GM19035 (cell line): ENCODE data around the gene SHB.
"Not testable (repeated sequence)": the region's sequence is repeated elsewhere in the genome, so short reads cannot be mapped to it uniquely, and the experiment has no call there.

Experiments
- ATAC-seq: cut with Tn5 transposase; IDR thresholded peaks from one replicate; pipeline ENCODE4 v1.9.1; 2021; ENCODE audit not compliant: unreplicated experiment

SHB gene

GRCh38 chr9:37972351-37972848, 96.6 kb downstream of the SHB start:
- no peak for ATAC-seq

GRCh38 chr9:37971691-37972090, 97.3 kb downstream of the SHB start:
- ATAC-seq = no peak

- ATAC-seq = no peak
Observed at GRCh38 chr9:37971108-37971459, 97.9 kb downstream of the SHB start.

GRCh38 chr9:37970301-37971107, 98.5 kb downstream of the SHB start:
- ATAC-seq = no peak

GRCh38 chr9:37969558-37970300, 99.3 kb downstream of the SHB start:
- no peak for ATAC-seq

GRCh38 chr9:37969130-37969529, 99.9 kb downstream of the SHB start:
- no peak for ATAC-seq

GRCh38 chr9:37968228-37968701, 100.8 kb downstream of the SHB start:
- ATAC-seq = no peak

- ATAC-seq = no peak
Observed at GRCh38 chr9:37967761-37968080, 101.3 kb downstream of the SHB start.

- ATAC-seq = no peak
Observed at GRCh38 chr9:37967014-37967760, 101.8 kb downstream of the SHB start.

GRCh38 chr9:37966412-37967013, 102.5 kb downstream of the SHB start:
- no peak for ATAC-seq

- ATAC-seq = not testable (repeated sequence)
Observed at GRCh38 chr9:37965676-37966345, 103.2 kb downstream of the SHB start.

- ATAC-seq = no peak
Observed at GRCh38 chr9:37965116-37965515, 103.9 kb downstream of the SHB start.

- no peak for ATAC-seq
Observed at GRCh38 chr9:37964740-37965081, 104.3 kb downstream of the SHB start.

GRCh38 chr9:37963936-37964739, 104.9 kb downstream of the SHB start:
- no peak for ATAC-seq

GRCh38 chr9:37961351-37961750, 107.7 kb downstream of the SHB start:
- ATAC-seq = no peak

- ATAC-seq = no peak
Observed at GRCh38 chr9:37960631-37961030, 108.4 kb downstream of the SHB start.

GRCh38 chr9:37959976-37960375, 109.1 kb downstream of the SHB start:
- ATAC-seq = no peak

- ATAC-seq = no peak
Observed at GRCh38 chr9:37958154-37958553, 110.9 kb downstream of the SHB start.

- no peak for ATAC-seq
Observed at GRCh38 chr9:37957664-37957953, 111.4 kb downstream of the SHB start.
